Right lobe of liver (tissue), 6 donors: ENCODE results near the gene FRMD4B. TPM values are rescaled to one million over a fixed set of nuclear protein-coding genes. Genes with fewer than 3 reads are reported as not detected.

ENCODE experiments used
- ATAC-seq, 4 donors: fragments of 200-7000 bp; cut with Tn5 transposase; one replicate each; pipeline ENCODE4 v1.9.1; 2020; ENCODE audit warnings: mild to moderate bottlenecking in 4 of 4, moderate library complexity in 4 of 4
- DNase-seq, 3 donors: peaks; one replicate each; pipeline ENCODE4 v3.0.0-alpha.2; 2020
- H3K27ac ChIP-seq, 3 donors: fragments of 200-600 bp; one replicate each; pipeline ENCODE4 v1.8.0; 2022
- H3K27me3 ChIP-seq, 2 donors: fragments of 200-600 bp; one replicate each; pipeline ENCODE4 v1.8.0; 2022
- H3K36me3 ChIP-seq, 4 donors: fragments of 200-600 bp; sonication (generic) in 1 of 4; one replicate each; pipeline versions ENCODE4 v1.5.1 to v1.8.0; 2017 to 2022; ENCODE audit warnings: control low read depth in 1 of 4
- H3K4me1 ChIP-seq, 4 donors: fragments of 200-600 bp; sonication (generic) in 1 of 4; one replicate each; pipeline versions ENCODE4 v1.5.1 to v1.8.0; 2017 to 2022; ENCODE audit warnings: control low read depth in 1 of 4
- H3K4me3 ChIP-seq, 3 donors: fragments of 200-600 bp; one replicate each; pipeline ENCODE4 v1.8.0; 2022
- H3K9me3 ChIP-seq, 4 donors: fragments of 200-600 bp; sonication (generic) in 1 of 4; one replicate each; pipeline versions ENCODE4 v1.5.1 to v1.8.0; 2017 to 2022; ENCODE audit warnings: control low read depth in 1 of 4
- CTCF ChIP-seq, 4 donors: fragments of 200-600 bp in 3 of 4; fragments of 450-650 bp in 1 of 4; IDR thresholded peaks; one replicate each; pipeline versions ENCODE4 v1.5.1 to v1.8.0; 2016 to 2022; ENCODE audit warnings: antibody characterized with exemption in 4 of 4, mild to moderate bottlenecking in 2 of 4
- POLR2A ChIP-seq: fragments of 450-650 bp; IDR thresholded peaks from one replicate; pipeline ENCODE4 v1.6.1; 2017; ENCODE audit warnings: antibody characterized with exemption, mild to moderate bottlenecking
- WGBS: methylation state at CpG from one replicate; pipeline ENCODE4 v1.1.6; 2018; ENCODE audit warnings: low coverage, low lambda C conversion rate; ENCODE audit not compliant: insufficient coverage; ENCODE audit errors: missing lambda C conversion rate; 5-methylcytosine and 5-hydroxymethylcytosine counted together
- intact Hi-C, 2 donors: fragments of 100-400 bp; cut with DNase I; formaldehyde crosslinking; loops; one replicate each; pipeline versions ENCODE4 v1.11.2 to v1.14.1; 2022
- total RNA-seq, 6 experiments: library from RNA; depleted of rRNA in 2 of 6; stranded (reverse); fragments of >200 nt in 2 of 6; fragmentation: NEBNext Ultra II Directional in 3 of 6; extraction: Animal tissue kit (Norgen Biotek cat#: 25700) in 3 of 6; gene quantifications; one replicate each; pipeline versions ENCODE4 v1.1.0 to v1.2.4, GENCODE V29; 2016 to 2023
- donor health status: DM: no; HTN: yes; CAD: no.
- donor health status: DM: no; HTN: no; CAD: no.
- donor health status: DM: no; HTN: no; CAD: no.
- donor health status: DM: no; HTN: yes; CAD: no.
- donor health status: DM: no; HTN: yes; CAD: no.

The FRMD4B gene
- total RNA-seq, 6 experiments from 2014 or later, result 9.2 to 21.0 (median 12.3) TPM

- Histone ChIP-seq H3K9me3 (no peaks in the 10 kb centered on the region), H3K4me3 (no peak overlapping the region), H3K4me1 (no peaks in the 10 kb centered on the region), H3K27ac (no peak overlapping the region), H3K27me3 (no peaks in the 10 kb centered on the region), H3K36me3 (no peaks in the 10 kb centered on the region)
- ATAC-seq, result no peak
- 84% methylated on average over 4 of the region's 4 CpGs for WGBS
- no peak for DNase-seq
- TF ChIP-seq POLR2A (no peak), CTCF (IDR thresholded peaks at IDR 0.05) (no peak)
- intact Hi-C loops, result no loop called here
Observed at GRCh38 chr3:69294014-69294766, 91.7 kb downstream of the FRMD4B start.

- 86% methylated on average over 7 of the region's 7 CpGs for WGBS
- Histone ChIP-seq H3K36me3 (no peaks in the 10 kb centered on the region), H3K9me3 (no peaks in the 10 kb centered on the region), H3K4me3 (no peak overlapping the region), H3K27me3 (no peaks in the 10 kb centered on the region), H3K27ac (no peak overlapping the region), H3K4me1 (no peaks in the 10 kb centered on the region)
- ATAC-seq, result no peak
- intact Hi-C loops, result no loop called here
- DNase-seq, result no peak
- TF ChIP-seq CTCF (IDR thresholded peaks at IDR 0.05) (no peak), POLR2A (no peak)
Observed at GRCh38 chr3:69292959-69293574, 92.8 kb downstream of the FRMD4B start.

- DNase-seq (no peak), ATAC-seq (no peak)
- Histone ChIP-seq H3K27me3 (no peaks in the 10 kb centered on the region), H3K27ac (no peak overlapping the region), H3K4me1 (no peaks in the 10 kb centered on the region), H3K4me3 (no peak overlapping the region), H3K9me3 (no peaks in the 10 kb centered on the region), H3K36me3 (no peaks in the 10 kb centered on the region)
- intact Hi-C loops, result no loop called here
- TF ChIP-seq CTCF (IDR thresholded peaks at IDR 0.05) (no peak), POLR2A (no peak)
- WGBS, result 61% methylated on average over 3 of the region's 4 CpGs
Observed at GRCh38 chr3:69292185-69292584, 93.7 kb downstream of the FRMD4B start.

- no peak overlapping the region for H3K4me3 ChIP-seq
- no peak for TF ChIP-seq POLR2A
- TF ChIP-seq CTCF (IDR thresholded peaks at IDR 0.05), result no peak
Observed at GRCh38 chr3:69290430-69290829, 95.5 kb downstream of the FRMD4B start.

More at GRCh38 chr3:69290430-69290829, 95.5 kb downstream of the FRMD4B start:
- 83% methylated on average over 1 of the region's 3 CpGs for WGBS
- Histone ChIP-seq H3K4me1 (no peaks in the 10 kb centered on the region), H3K36me3 (no peaks in the 10 kb centered on the region), H3K27ac (no peak overlapping the region), H3K27me3 (no peaks in the 10 kb centered on the region), H3K9me3 (no peaks in the 10 kb centered on the region)
- DNase-seq, result no peak
- ATAC-seq, result no peak
- intact Hi-C loops, result no loop called here
